GM08714 (cell line): ENCODE measurements around the gene PHAF1.
"Not testable (repeated sequence)": the region's sequence is repeated elsewhere in the genome, so short reads cannot be mapped to it uniquely, and the experiment has no call there.

ENCODE experiments used
- H3K4me3 ChIP-seq: fragments of 200-500 bp; sonication (Bioruptor generic); 2 replicates; pipeline ENCODE4 v1.5.1; 2014; ENCODE audit warnings: mild to moderate bottlenecking, low read length, inconsistent platforms
- ZNF274 ChIP-seq: IDR thresholded peaks from 2 replicates; pipeline ENCODE4 v1.6.1; 2012; ENCODE audit warnings: mild to moderate bottlenecking, low read depth, low read length

PHAF1 gene

GRCh38 chr16:67114793-67115192 lies 5.1 kb downstream of the PHAF1 start:
- no peak overlapping the region for H3K4me3 ChIP-seq
- no peak for TF ChIP-seq ZNF274

GRCh38 chr16:67115639-67116038 lies 5.9 kb downstream of the PHAF1 start:
- H3K4me3 ChIP-seq, result no peak overlapping the region
- TF ChIP-seq ZNF274, result no peak

- TF ChIP-seq ZNF274, result no peak
- H3K4me3 ChIP-seq, result no peak overlapping the region
These were observed 6.9 kb downstream of the PHAF1 start for GRCh38 chr16:67116388-67117311.

GRCh38 chr16:67117716-67118115 lies 8.0 kb downstream of the PHAF1 start:
- H3K4me3 ChIP-seq, result no peak overlapping the region
- TF ChIP-seq ZNF274, result no peak

GRCh38 chr16:67120025-67120424 lies 10.3 kb downstream of the PHAF1 start:
- no peak overlapping the region for H3K4me3 ChIP-seq
- no peak for TF ChIP-seq ZNF274

GRCh38 chr16:67122799-67123198 lies 13.1 kb downstream of the PHAF1 start:
- not testable (repeated sequence) for H3K4me3 ChIP-seq

GRCh38 chr16:67128417-67128816 lies 18.7 kb downstream of the PHAF1 start:
- TF ChIP-seq ZNF274, result no peak
- H3K4me3 ChIP-seq, result no peak overlapping the region

GRCh38 chr16:67128887-67129286 lies 19.1 kb downstream of the PHAF1 start:
- no peak overlapping the region for H3K4me3 ChIP-seq
- no peak for TF ChIP-seq ZNF274

GRCh38 chr16:67129422-67129821 lies 19.7 kb downstream of the PHAF1 start:
- H3K4me3 ChIP-seq, result no peak overlapping the region
- TF ChIP-seq ZNF274, result no peak

GRCh38 chr16:67137605-67138004 lies 27.9 kb downstream of the PHAF1 start:
- TF ChIP-seq ZNF274, result no peak
- H3K4me3 ChIP-seq, result no peak overlapping the region

- H3K4me3 ChIP-seq, result no peak overlapping the region
- TF ChIP-seq ZNF274, result no peak
These were observed 31.6 kb downstream of the PHAF1 start for GRCh38 chr16:67141391-67141790.

GRCh38 chr16:67142342-67142741 lies 32.6 kb downstream of the PHAF1 start:
- no peak for TF ChIP-seq ZNF274
- H3K4me3 ChIP-seq, result no peak overlapping the region

GRCh38 chr16:67144943-67145342 lies 35.2 kb downstream of the PHAF1 start:
- TF ChIP-seq ZNF274, result no peak
- H3K4me3 ChIP-seq, result no peak overlapping the region

GRCh38 chr16:67145746-67146145 lies 36.0 kb downstream of the PHAF1 start:
- no peak overlapping the region for H3K4me3 ChIP-seq
- no peak for TF ChIP-seq ZNF274

- no peak for TF ChIP-seq ZNF274
- H3K4me3 ChIP-seq, result no peak overlapping the region
These were observed 37.0 kb downstream of the PHAF1 start for GRCh38 chr16:67146523-67147357.
